Muscle of back (tissue), 11 donors: ENCODE results near the gene ZNF700. TPM values are rescaled to one million over a fixed set of nuclear protein-coding genes. Genes with fewer than 3 reads are reported as not detected.
"Not testable (repeated sequence)": the region's sequence is repeated elsewhere in the genome, so short reads cannot be mapped to it uniquely, and the experiment has no call there.

Experiments
- DNase-seq, 3 donors: peaks; one replicate each; pipeline versions ENCODE4 v3.0.0 to v3.0.0-alpha.2; 2013
- polyA plus RNA-seq, 10 donors: library from polyadenylated mRNA; unstranded; fragments of 120-200 nt; gene quantifications; one replicate each; pipeline ENCODE4 v1.2.1, GENCODE V29; 2013; ENCODE audit not compliant: insufficient read length in 10 of 10

The ZNF700 gene
- polyA plus RNA-seq, 10 donors = 3.7 to 12.0 (median 7.1) TPM

- DNase-seq = not testable (repeated sequence)
Measured at GRCh38 chr19:11935829-11936228, 10.9 kb downstream of the ZNF700 start.

GRCh38 chr19:11938383-11938782, 13.5 kb downstream of the ZNF700 start:
- DNase-seq = not testable (repeated sequence)

GRCh38 chr19:11941361-11941887, 16.5 kb downstream of the ZNF700 start:
- not testable (repeated sequence) for DNase-seq

- no peak for DNase-seq
Measured at GRCh38 chr19:11942008-11942842, 17.3 kb downstream of the ZNF700 start.

- DNase-seq = no peak
Measured at GRCh38 chr19:11942843-11943108, 17.9 kb downstream of the ZNF700 start.

GRCh38 chr19:11944656-11945055, 19.7 kb downstream of the ZNF700 start:
- no peak for DNase-seq

GRCh38 chr19:11948646-11949045, 23.7 kb downstream of the ZNF700 start:
- no peak for DNase-seq

- DNase-seq = no peak
Measured at GRCh38 chr19:11949201-11949600, 24.3 kb downstream of the ZNF700 start.

- DNase-seq = not testable (repeated sequence)
Measured at GRCh38 chr19:11949614-11950080, 24.7 kb downstream of the ZNF700 start.

- DNase-seq = no peak
Measured at GRCh38 chr19:11950312-11950711, 25.4 kb downstream of the ZNF700 start.

GRCh38 chr19:11963566-11964355, 38.9 kb downstream of the ZNF700 start:
- DNase-seq = peak; percentile 80 to 95 (median 91)

GRCh38 chr19:11964496-11964857, 39.6 kb downstream of the ZNF700 start:
- no peak for DNase-seq

- peak; percentile 85 to 96 (median 88) for DNase-seq
Measured at GRCh38 chr19:11964858-11965645, 40.1 kb downstream of the ZNF700 start, which contains the start of gene ZNF763. Gene ZNF763 (plus strand): TSS chr19:11965040. CDS start chr19:11965209, 169 bp downstream.

GRCh38 chr19:11970174-11970573, 45.3 kb downstream of the ZNF700 start:
- no peak for DNase-seq

GRCh38 chr19:11971041-11971440, 46.1 kb downstream of the ZNF700 start:
- no peak for DNase-seq

GRCh38 chr19:11973019-11973810, 48.3 kb downstream of the ZNF700 start:
- no peak for DNase-seq

GRCh38 chr19:11978492-11979100, 53.7 kb downstream of the ZNF700 start:
- no peak for DNase-seq

- no peak for DNase-seq
Measured at GRCh38 chr19:11979527-11979926, 54.6 kb downstream of the ZNF700 start.

- DNase-seq = no peak
Measured at GRCh38 chr19:11982526-11982925, 57.6 kb downstream of the ZNF700 start.

- DNase-seq = peak in 1 of 3 donors; percentile 5
Measured at GRCh38 chr19:11984986-11985385, 60.1 kb downstream of the ZNF700 start.

GRCh38 chr19:11986754-11987153, 61.8 kb downstream of the ZNF700 start:
- DNase-seq = no peak
